K562 (cell line): ENCODE results near the gene RIT1. TPM values are rescaled to one million over a fixed set of nuclear protein-coding genes. Genes with fewer than 3 reads are reported as not detected.

Source experiments
- BACH1 ChIP-seq: fragments of 200-800 bp; sonication (Bioruptor generic); IDR thresholded peaks from 2 replicates; pipeline ENCODE4 v1.6.1; 2016; ENCODE audit warnings: missing genetic modification characterization, missing compliant biosample characterization
- BCL6 ChIP-seq: fragments of 250-450 bp; sonication (Bioruptor Pico); IDR thresholded peaks from 2 replicates; pipeline ENCODE4 v1.4.0; 2020
- BDP1 ChIP-seq: IDR thresholded peaks from 3 replicates; pipeline ENCODE4 v1.6.1; 2011; ENCODE audit not compliant: insufficient read length, insufficient read depth
- FOS ChIP-seq: IDR thresholded peaks from 3 replicates; pipeline ENCODE4 v1.6.1; 2011; ENCODE audit not compliant: insufficient read length; ENCODE audit errors: extremely low read depth
- GABPB2 ChIP-seq: fragments of 250-450 bp; sonication (Bioruptor Pico); conservative IDR thresholded peaks from 2 replicates; pipeline ENCODE4 v1.5.1; 2021; ENCODE audit warnings: mild to moderate bottlenecking
- RREB1 ChIP-seq: fragments of 250-450 bp; sonication (Bioruptor Pico); IDR thresholded peaks from 2 replicates; pipeline ENCODE4 v1.4.0; 2020
- SRSF3 ChIP-seq: fragments of 200-400 bp; formaldehyde crosslinking; IDR thresholded peaks from 2 replicates; pipeline ENCODE4 v1.6.1; 2016; ENCODE audit warnings: mild to moderate bottlenecking, low read length, moderate library complexity; ENCODE audit not compliant: insufficient read depth
- TFAM ChIP-seq: fragments of 250-450 bp; sonication (Bioruptor Pico); conservative IDR thresholded peaks from 2 replicates; pipeline ENCODE4 v1.5.0; 2021; ENCODE audit warnings: mild to moderate bottlenecking, moderate library complexity
- ZNF12 ChIP-seq: sonication (generic); formaldehyde crosslinking; IDR thresholded peaks from 2 replicates; pipeline ENCODE4 v1.4.0; 2020; ENCODE audit warnings: mild to moderate bottlenecking, missing genetic modification reagents
- ZNF124 ChIP-seq: sonication (generic); formaldehyde crosslinking; IDR thresholded peaks from 2 replicates; pipeline ENCODE4 v1.8.1; 2022; ENCODE audit warnings: missing genetic modification reagents
- ZNF324 ChIP-seq: fragments of 250-450 bp; sonication (Bioruptor Pico); IDR thresholded peaks from 2 replicates; pipeline ENCODE4 v1.4.0; 2020; ENCODE audit warnings: mild to moderate bottlenecking
- ZNF583 ChIP-seq: fragments of 250-450 bp; sonication (Bioruptor Pico); IDR thresholded peaks from 2 replicates; pipeline ENCODE4 v1.4.0; 2020
- ZNF589 ChIP-seq: fragments of 200-800 bp; sonication (Bioruptor generic); IDR thresholded peaks from 2 replicates; pipeline ENCODE4 v1.6.1; 2016; ENCODE audit warnings: low read depth, missing genetic modification characterization, missing compliant biosample characterization
- ZNF639 ChIP-seq, 2 experiments: fragments of 200-800 bp in 1 of 2; sonication (Bioruptor generic) in 1 of 2; sonication (generic) in 1 of 2; formaldehyde crosslinking in 1 of 2; IDR thresholded peaks in 1 of 2; conservative IDR thresholded peaks in 1 of 2; 2 replicates each; pipeline versions ENCODE4 v1.5.0 to v1.6.1; 2016 to 2020; ENCODE audit warnings: missing compliant biosample characterization in 1 of 2, missing genetic modification characterization in 1 of 2, missing genetic modification reagents in 1 of 2
- ZNF764 ChIP-seq: fragments of 250-450 bp; sonication (Bioruptor Pico); IDR thresholded peaks from 2 replicates; pipeline ENCODE4 v1.4.0; 2020; ENCODE audit warnings: low read depth, mild to moderate bottlenecking, moderate library complexity
- ZNF780A ChIP-seq: fragments of 250-450 bp; sonication (Bioruptor Pico); IDR thresholded peaks from 2 replicates; pipeline ENCODE4 v1.5.0; 2021; ENCODE audit warnings: mild to moderate bottlenecking
- polyA plus RNA-seq, 8 experiments: library from polyadenylated mRNA; depleted of rRNA in 4 of 8; stranded (reverse) in 5 of 8; unstranded in 3 of 8; fragments of >200 nt; fragmentation: Nextera tagmentation in 2 of 8; fragmentation: Illumina TruSeq in 1 of 8; extraction: Ambion mirVana in 2 of 8; extraction: Trizol in 1 of 8; gene quantifications; 2 replicates each; pipeline versions ENCODE4 v1.2.1 to v1.2.3, GENCODE V29; 2011 to 2014; ENCODE audit warnings: inconsistent platforms in 1 of 8, missing spikeins in 1 of 8
- total RNA-seq, 7 experiments: library from RNA; depleted of rRNA in 6 of 7; stranded (reverse); fragments of >200 nt in 6 of 7; fragmentation: Illumina TruSeq in 2 of 7; extraction: Trizol in 2 of 7; gene quantifications; 2 replicates each; pipeline versions ENCODE4 v1.2.1 to v1.2.3, GENCODE V29; 2011 to 2021; ENCODE audit warnings: low replicate concordance in 1 of 7
- TF ChIP-seq, protein P1 (sequence below): sonication (generic); formaldehyde crosslinking; IDR thresholded peaks from 2 replicates; pipeline ENCODE4 v1.9.0; 2022; ENCODE audit warnings: mild to moderate bottlenecking, missing genetic modification reagents
- TF ChIP-seq, protein P2 (sequence below): fragments of 450-650 bp; IDR thresholded peaks from 2 replicates; pipeline ENCODE4 v1.6.1; 2016

RIT1 gene
- total and polyA plus RNA-seq, 9 of the 15 experiments (the other 6 are each of a cell fraction or from before 2014, with no cell fraction given) = 13.5 to 57.6 (median 22.9) TPM

DNA sequence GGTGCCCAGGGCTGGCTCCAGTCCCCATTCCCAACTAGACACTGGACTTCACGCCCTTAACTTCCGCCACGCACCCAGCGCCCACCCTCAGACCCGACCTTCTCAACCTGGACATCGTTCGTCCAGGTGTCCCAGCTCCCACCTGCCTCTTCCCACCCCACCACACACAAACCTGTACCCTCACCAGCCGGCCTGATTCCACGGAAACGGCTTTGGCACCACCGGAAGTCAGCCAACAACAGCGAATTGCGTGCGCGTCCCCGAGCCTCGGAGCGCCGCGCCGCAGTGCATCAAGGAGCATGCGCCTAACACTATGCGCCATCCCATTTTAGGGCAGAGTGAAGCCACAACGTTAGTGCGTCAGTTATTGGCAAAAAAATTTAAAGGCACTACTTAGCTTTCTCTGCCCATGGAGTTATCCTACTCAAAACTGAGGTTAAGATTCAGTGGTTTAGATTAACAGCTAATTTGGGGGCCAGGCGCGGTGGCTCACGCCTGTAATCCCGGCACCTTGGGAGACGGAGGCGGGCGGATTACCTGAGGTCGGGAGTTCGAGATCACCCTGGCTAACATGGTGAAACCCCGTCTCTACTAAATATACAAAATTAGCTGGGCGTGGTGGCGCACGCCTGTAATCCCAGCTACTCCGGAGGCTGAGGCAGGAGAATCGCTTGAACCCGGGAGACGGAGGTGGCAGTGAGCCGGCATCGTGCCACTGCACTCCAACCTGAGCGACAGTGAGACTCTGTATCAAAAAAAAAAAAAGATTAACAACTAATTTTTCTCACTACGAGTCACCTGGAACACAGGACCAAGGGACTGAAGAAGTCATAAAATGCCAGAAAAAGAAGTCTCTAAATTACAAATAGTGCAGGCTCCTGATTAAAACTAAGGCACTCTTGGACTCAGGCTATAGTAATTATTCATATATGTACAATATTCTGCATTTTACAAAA lies 53.9 kb downstream of the RIT1 start, which contains the start of gene GON4L (continued):
- no peak for TF ChIP-seq ZNF639 (CRISPR knock-in tag; conservative IDR thresholded peaks at IDR 0.05 in 1 of 2, IDR thresholded peaks at IDR 0.05 in 1 of 2)
- TF ChIP-seq FOS = no peak
- TF ChIP-seq BACH1 (tag) = no peak
- no peak for TF ChIP-seq RREB1 (CRISPR knock-in tag)
- no peak for TF ChIP-seq BCL6 (CRISPR knock-in tag)
- no peak for TF ChIP-seq ZNF124 (CRISPR knock-in tag)
- TF ChIP-seq ZNF780A (CRISPR knock-in tag) = no peak
- no peak for TF ChIP-seq ZNF324
- no peak for TF ChIP-seq SRSF3
- TF ChIP-seq, protein P1, sequence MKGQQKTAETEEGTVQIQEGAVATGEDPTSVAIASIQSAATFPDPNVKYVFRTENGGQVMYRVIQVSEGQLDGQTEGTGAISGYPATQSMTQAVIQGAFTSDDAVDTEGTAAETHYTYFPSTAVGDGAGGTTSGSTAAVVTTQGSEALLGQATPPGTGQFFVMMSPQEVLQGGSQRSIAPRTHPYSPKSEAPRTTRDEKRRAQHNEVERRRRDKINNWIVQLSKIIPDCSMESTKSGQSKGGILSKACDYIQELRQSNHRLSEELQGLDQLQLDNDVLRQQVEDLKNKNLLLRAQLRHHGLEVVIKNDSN = no peak
- TF ChIP-seq TFAM (CRISPR knock-in tag) = no peak
- no peak for TF ChIP-seq BDP1
- peak; percentile 71; the same call in 1 of the 2 replicates for TF ChIP-seq ZNF12 (CRISPR knock-in tag)
- no peak; the same call in 1 of the 2 replicates for TF ChIP-seq ZNF764 (CRISPR knock-in tag)
- no peak for TF ChIP-seq ZNF583 (CRISPR knock-in tag)
- TF ChIP-seq, protein P2, sequence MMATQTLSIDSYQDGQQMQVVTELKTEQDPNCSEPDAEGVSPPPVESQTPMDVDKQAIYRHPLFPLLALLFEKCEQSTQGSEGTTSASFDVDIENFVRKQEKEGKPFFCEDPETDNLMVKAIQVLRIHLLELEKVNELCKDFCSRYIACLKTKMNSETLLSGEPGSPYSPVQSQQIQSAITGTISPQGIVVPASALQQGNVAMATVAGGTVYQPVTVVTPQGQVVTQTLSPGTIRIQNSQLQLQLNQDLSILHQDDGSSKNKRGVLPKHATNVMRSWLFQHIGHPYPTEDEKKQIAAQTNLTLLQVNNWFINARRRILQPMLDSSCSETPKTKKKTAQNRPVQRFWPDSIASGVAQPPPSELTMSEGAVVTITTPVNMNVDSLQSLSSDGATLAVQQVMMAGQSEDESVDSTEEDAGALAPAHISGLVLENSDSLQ = 0 out of 2 replicates have a peak, but pooled peaks have one; percentile 21
- no peak for TF ChIP-seq GABPB2 (CRISPR knock-in tag)
- no peak for TF ChIP-seq ZNF589 (CRISPR knock-in tag)
